ENCODE data around the gene CPPED1. TPM values are rescaled to one million over a fixed set of nuclear protein-coding genes. Genes with fewer than 3 reads are reported as not detected.

CPPED1 gene
- total RNA-seq, 1 experiment from 2014 or later = 7.9 TPM

- Histone ChIP-seq H2BK12ac (ENCODE audit: insufficient read length, low read depth, low read length) (no peak overlapping the region), H3T11ph (ENCODE audit: low read length) (no peak overlapping the region), H3K4me1 (ENCODE audit: insufficient read depth, low read length) (no peaks in the 10 kb centered on the region), H3K27ac (ENCODE audit: insufficient read length, low read depth, low read length) (no peak overlapping the region), H3K9ac (ENCODE audit: extremely low read depth, insufficient read length, low read length) (no peak overlapping the region), H3K79me2 (ENCODE audit: insufficient read depth, low read length) (no peaks in the 10 kb centered on the region), H3K4ac (ENCODE audit: low read depth, low read length) (no peak overlapping the region), H2AFZ (ENCODE audit: low read length) (no peak overlapping the region), H3K56ac (ENCODE audit: insufficient read length, low read depth, low read length) (no peak overlapping the region), H3K9me3 (ENCODE audit: control insufficient read depth, low read depth, low read length) (no peaks in the 10 kb centered on the region), H3K79me1 (ENCODE audit: insufficient read depth, low read depth, low read length, poor library complexity, severe bottlenecking) (no peaks in the 10 kb centered on the region), H3K14ac (ENCODE audit: insufficient read depth, low read length) (no peak overlapping the region), H2BK5ac (ENCODE audit: insufficient read length, low read length) (no peak overlapping the region), H3K23ac (ENCODE audit: insufficient read length, low read depth, low read length) (no peak overlapping the region), H3K23me2 (ENCODE audit: insufficient read length, low read depth, low read length, poor library complexity, severe bottlenecking) (no peaks in the 10 kb centered on the region), H4K91ac (ENCODE audit: insufficient read length, low read depth, low read length) (no peak overlapping the region), H3K27me3 (ENCODE audit: insufficient read depth, low read length) (no peaks in the 10 kb centered on the region), H2BK120ac (ENCODE audit: low read depth, low read length, poor library complexity, severe bottlenecking) (no peak overlapping the region), H4K5ac (ENCODE audit: insufficient read length, low read depth, low read length) (no peak overlapping the region), H2BK15ac (ENCODE audit: low read depth, low read length) (no peak overlapping the region), H2AK5ac (ENCODE audit: insufficient read length, low read length) (no peak overlapping the region), H3K4me2 (ENCODE audit: insufficient read depth, insufficient read length, low read length) (no peak overlapping the region), H3K18ac (ENCODE audit: insufficient read length, low read depth, low read length) (no peak overlapping the region), H4K20me1 (ENCODE audit: control insufficient read depth, insufficient read depth, insufficient read length) (no peaks in the 10 kb centered on the region), H2BK20ac (ENCODE audit: low read depth, low read length, poor library complexity, severe bottlenecking) (no peak overlapping the region), H4K8ac (replicated peaks; ENCODE audit: insufficient read length, low read depth, low read length) (no peak overlapping the region)
- no peaks in the 10 kb centered on the region; a peak in 2 of 7 replicates for H3K36me3 Mint-ChIP-seq (ENCODE audit: insufficient read depth in 1 of 3, low read depth in 3 of 3)
- H3K27me3 Mint-ChIP-seq (ENCODE audit: low read depth) = no peaks in the 10 kb centered on the region
- DNase-seq = no peak
- peaks cover 4 to 11% of the 10 kb centered on the region in 2 experiments; a peak in 3 of 4 replicates for H3K4me1 Mint-ChIP-seq
- no peak overlapping the region for H3K4me3 Mint-ChIP-seq
- H3K27ac Mint-ChIP-seq = no peak overlapping the region; a peak in 2 of 7 replicates
- no peak for TF ChIP-seq CTCF (conservative IDR thresholded peaks at IDR 0.05)
- no peaks in the 10 kb centered on the region; a peak in 1 of 5 replicates for H3K9me3 Mint-ChIP-seq
- WGBS (ENCODE audit: extremely low coverage, insufficient read length, low lambda C conversion rate) = no CpG with 5 or more reads among the region's 15 CpGs
Measured at GRCh38 chr16:12753203-12754023, 50.3 kb downstream of the CPPED1 start.
